NT2/D1 (cell line): ENCODE results near the gene VPS37C.

Source experiments
- SUZ12 ChIP-seq: IDR thresholded peaks from 2 replicates; pipeline ENCODE4 v1.6.1; 2011; ENCODE audit not compliant: insufficient read length, insufficient read depth; ENCODE audit errors: extremely low read depth
- YY1 ChIP-seq: IDR thresholded peaks from 2 replicates; pipeline ENCODE4 v1.6.1; 2011; ENCODE audit not compliant: insufficient read length, insufficient read depth
- ZNF274 ChIP-seq: IDR thresholded peaks from 2 replicates; pipeline ENCODE4 v1.6.1; 2011; ENCODE audit warnings: mild to moderate bottlenecking, low read depth, low read length

- no peak for TF ChIP-seq ZNF274
- TF ChIP-seq SUZ12: no peak
- no peak for TF ChIP-seq YY1
These were observed 25.3 kb upstream of the VPS37C start for GRCh38 chr11:61186504-61186903.
